Urinary bladder (tissue), 4 donors: Measurements from ENCODE around the gene SMARCAL1. TPM values are rescaled to one million over a fixed set of nuclear protein-coding genes. Genes with fewer than 3 reads are reported as not detected.
"Not testable (repeated sequence)": the region's sequence is repeated elsewhere in the genome, so short reads cannot be mapped to it uniquely, and the experiment has no call there.

Experiments used
- DNase-seq: peaks from one replicate; pipeline ENCODE4 v3.0.0-alpha.2; 2015; ENCODE audit errors: extremely low spot score
- H3K27ac ChIP-seq: one replicate; pipeline ENCODE4 v1.5.1; 2013; ENCODE audit warnings: low read depth, mild to moderate bottlenecking, moderate library complexity
- H3K36me3 ChIP-seq: one replicate; pipeline ENCODE4 v1.6.1; 2013; ENCODE audit warnings: mild to moderate bottlenecking, moderate library complexity; ENCODE audit not compliant: insufficient read depth
- H3K4me1 ChIP-seq: one replicate; pipeline ENCODE4 v1.6.1; 2013; ENCODE audit warnings: mild to moderate bottlenecking, moderate library complexity; ENCODE audit not compliant: insufficient read depth
- H3K4me3 ChIP-seq: one replicate; pipeline ENCODE4 v1.5.1; 2013; ENCODE audit warnings: low read depth, low read length
- WGBS: extraction: QIAGEN DNeasy Blood & Tissue Kit; methylation state at CpG from one replicate; pipeline ENCODE4 v1.1.7; 2013; 5-methylcytosine and 5-hydroxymethylcytosine counted together
- polyA plus RNA-seq: library from polyadenylated mRNA; stranded (reverse); fragments of 200-250 nt; gene quantifications from one replicate; pipeline ENCODE4 v1.2.3, GENCODE V29; 2013
- total RNA-seq: library from RNA; depleted of rRNA; stranded (reverse); fragments of >200 nt; gene quantifications from one replicate; pipeline ENCODE4 v1.2.3, GENCODE V29; 2014
- donor health status: healthy with polysubstance abuse.
- donor health status: healthy.

SMARCAL1 gene
- total and polyA plus RNA-seq, 2 donors = 11.1 to 18.9 TPM

DNA sequence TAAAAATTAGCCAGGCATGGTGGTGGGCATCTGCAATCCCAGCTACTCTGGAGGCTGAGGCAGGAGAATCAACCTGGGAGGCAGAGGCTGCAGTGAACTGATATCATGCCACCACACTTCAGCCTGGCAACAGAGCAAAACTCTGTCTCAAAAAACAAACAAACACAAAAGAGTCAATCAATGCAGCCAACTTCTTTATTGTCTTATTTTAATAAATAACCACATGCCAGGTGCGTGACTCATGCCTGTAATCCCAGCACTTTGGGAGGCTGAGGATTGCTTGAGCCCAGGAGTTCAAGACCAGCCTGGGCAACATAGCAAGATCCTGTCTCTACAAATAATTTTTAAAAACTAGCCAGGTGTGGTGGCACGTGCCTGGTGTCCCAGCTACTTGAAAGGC is 27.9 kb upstream of the SMARCAL1 start:
- WGBS = 81% methylated on average over 2 of the region's 2 CpGs
- DNase-seq, H3K4me1 ChIP-seq, H3K36me3 ChIP-seq, H3K4me3 ChIP-seq, H3K27ac ChIP-seq: not testable (repeated sequence)

- H3K36me3 ChIP-seq = no peaks in the 10 kb centered on the region
- H3K4me3 ChIP-seq = no peak overlapping the region
- WGBS = 56% methylated on average over 2 of the region's 2 CpGs
- DNase-seq = no peak
- H3K4me1 ChIP-seq = no peaks in the 10 kb centered on the region
- H3K27ac ChIP-seq = no peak overlapping the region
Observed at GRCh38 chr2:216385478-216385877, 26.8 kb upstream of the SMARCAL1 start.

GRCh38 chr2:216387262-216387661 is 25.0 kb upstream of the SMARCAL1 start:
- Histone ChIP-seq H3K4me3 (no peak overlapping the region), H3K4me1 (no peaks in the 10 kb centered on the region), H3K27ac (no peak overlapping the region), H3K36me3 (no peaks in the 10 kb centered on the region)
- WGBS = 96% methylated on average over 2 of the region's 2 CpGs
- no peak for DNase-seq

DNA sequence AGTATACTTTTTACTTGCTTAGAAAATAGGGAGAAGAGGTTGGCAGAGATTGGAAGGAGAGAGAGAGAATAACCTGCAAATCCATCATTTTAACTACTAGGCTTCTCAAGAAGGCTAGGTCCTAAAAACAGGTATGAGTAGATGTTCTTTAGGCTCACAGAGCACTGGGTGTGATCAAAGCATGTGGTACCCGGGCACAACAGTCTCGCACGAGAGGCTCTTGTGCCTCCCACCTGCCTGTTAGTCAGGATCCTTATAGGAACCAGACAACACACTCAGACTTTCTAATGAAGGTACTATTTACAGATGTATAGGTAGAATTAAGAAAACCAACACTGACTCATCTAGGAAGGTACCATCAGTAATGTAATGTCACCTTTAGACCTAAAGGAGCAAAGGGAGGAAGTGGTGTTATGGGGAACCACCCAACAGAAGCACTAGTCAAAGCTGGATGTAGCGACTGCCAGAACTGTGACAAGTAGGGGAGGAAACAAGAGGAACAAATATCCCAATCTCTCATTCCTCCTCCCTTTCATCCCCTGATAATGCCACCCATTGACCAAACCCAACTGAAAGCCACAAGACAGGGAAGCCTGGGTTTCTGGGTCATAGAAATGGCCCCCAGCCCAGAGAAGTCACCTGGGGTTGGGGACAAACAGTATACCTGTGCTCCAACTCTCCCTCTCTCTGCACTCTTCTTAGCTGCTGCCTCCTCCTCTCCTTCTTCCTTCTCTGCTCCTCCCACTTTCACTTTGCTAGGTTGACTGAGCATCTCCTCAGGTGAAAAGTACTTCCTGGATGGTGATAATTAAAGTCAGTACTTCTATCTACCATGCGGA is 24.0 kb upstream of the SMARCAL1 start:
- Histone ChIP-seq H3K4me1 (no peaks in the 10 kb centered on the region), H3K27ac (no peak overlapping the region), H3K36me3 (no peaks in the 10 kb centered on the region), H3K4me3 (no peak overlapping the region)
- DNase-seq = no peak
- 83% methylated on average over 5 of the region's 5 CpGs for WGBS

DNA sequence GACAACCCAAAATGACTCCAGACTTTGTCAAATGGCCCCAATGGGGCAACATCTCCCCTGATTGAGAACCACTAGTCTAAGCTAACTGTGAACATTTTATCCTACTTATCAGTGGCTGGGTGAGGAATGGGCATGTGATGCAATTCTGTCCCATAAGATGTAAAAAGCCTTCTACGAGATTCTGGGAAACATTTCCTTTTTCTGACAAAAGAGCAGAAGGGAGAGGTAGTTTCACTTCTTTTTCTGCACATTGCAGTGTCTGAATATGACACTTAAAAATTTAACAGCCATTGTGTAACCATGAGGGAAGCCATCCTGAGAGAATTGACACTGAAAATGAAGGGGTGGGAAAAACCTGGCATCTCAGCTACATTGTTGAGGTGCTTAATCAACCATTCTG is 22.7 kb upstream of the SMARCAL1 start:
- no peaks in the 10 kb centered on the region for H3K4me1 ChIP-seq
- no peaks in the 10 kb centered on the region for H3K36me3 ChIP-seq
- DNase-seq = no peak
- 58% methylated on average over 1 of the region's 1 CpG for WGBS
- H3K27ac ChIP-seq = no peak overlapping the region
- no peak overlapping the region for H3K4me3 ChIP-seq

GRCh38 chr2:216391401-216391800 is 20.9 kb upstream of the SMARCAL1 start:
- 84% methylated on average over 6 of the region's 6 CpGs for WGBS
- Histone ChIP-seq H3K36me3 (no peaks in the 10 kb centered on the region), H3K27ac (no peak overlapping the region), H3K4me3 (no peak overlapping the region), H3K4me1 (no peaks in the 10 kb centered on the region)
- DNase-seq = no peak

GRCh38 chr2:216392018-216392562 is 20.2 kb upstream of the SMARCAL1 start:
- no peaks in the 10 kb centered on the region for H3K36me3 ChIP-seq
- DNase-seq = no peak
- H3K4me3 ChIP-seq = no peak overlapping the region
- no peaks in the 10 kb centered on the region for H3K4me1 ChIP-seq
- WGBS = 83% methylated on average over 6 of the region's 6 CpGs
- H3K27ac ChIP-seq = no peak overlapping the region

- H3K4me1 ChIP-seq = no peaks in the 10 kb centered on the region
- WGBS = 75% methylated on average over 12 of the region's 12 CpGs
- H3K4me3 ChIP-seq = no peak overlapping the region
- no peak for DNase-seq
- no peak overlapping the region for H3K27ac ChIP-seq
- H3K36me3 ChIP-seq = no peaks in the 10 kb centered on the region
Observed at GRCh38 chr2:216392945-216393840, 19.1 kb upstream of the SMARCAL1 start.

DNA sequence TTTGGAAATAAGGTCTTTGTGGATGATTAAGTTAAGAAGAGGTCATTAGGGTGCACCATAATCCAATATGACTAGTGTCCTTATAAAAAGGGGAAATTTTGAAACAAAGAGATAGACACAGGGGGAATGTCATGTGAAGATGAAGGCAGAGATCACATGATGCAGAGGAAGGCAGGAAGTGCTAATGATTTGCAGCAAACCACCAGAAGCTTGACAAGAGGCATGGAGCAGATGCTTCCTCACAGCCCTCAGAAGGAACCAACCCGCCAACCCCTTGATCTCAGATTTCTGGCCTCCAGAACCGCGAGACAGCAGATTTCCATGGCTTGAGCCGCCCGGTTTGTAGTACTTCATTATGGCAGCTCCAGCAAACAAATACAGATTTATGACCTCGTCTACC is 17.4 kb upstream of the SMARCAL1 start:
- Histone ChIP-seq H3K4me1 (no peaks in the 10 kb centered on the region), H3K27ac (no peak overlapping the region), H3K4me3 (no peak overlapping the region), H3K36me3 (no peaks in the 10 kb centered on the region)
- no peak for DNase-seq
- WGBS = 73% methylated on average over 6 of the region's 6 CpGs

- Histone ChIP-seq H3K27ac (no peak overlapping the region), H3K4me1 (no peaks in the 10 kb centered on the region), H3K4me3 (no peak overlapping the region), H3K36me3 (no peaks in the 10 kb centered on the region)
- 65% methylated on average over 1 of the region's 1 CpG for WGBS
- DNase-seq = no peak
Observed at GRCh38 chr2:216399621-216400020, 12.7 kb upstream of the SMARCAL1 start.

DNA sequence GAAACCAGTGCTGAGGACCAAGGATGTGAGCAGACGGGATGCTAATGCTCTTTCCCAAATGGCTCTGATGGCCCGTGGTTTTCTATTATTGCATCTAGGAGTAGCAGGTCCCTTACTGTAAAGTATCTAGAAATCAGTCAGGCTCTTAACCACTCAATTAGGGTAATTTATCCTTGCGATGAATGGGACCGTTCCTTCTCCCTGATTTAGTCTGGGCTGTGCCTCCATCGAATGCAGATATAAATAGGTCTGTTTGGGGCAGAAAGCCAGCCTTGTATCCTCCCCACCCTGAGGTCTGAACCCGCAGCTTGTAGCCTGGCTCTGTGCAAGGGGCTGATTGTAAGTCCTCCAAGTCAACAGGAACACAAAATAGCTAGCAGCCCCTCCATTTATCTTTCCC is 9.5 kb upstream of the SMARCAL1 start:
- H3K4me3 ChIP-seq = no peak overlapping the region
- WGBS = 68% methylated on average over 6 of the region's 6 CpGs
- DNase-seq = no peak
- H3K4me1 ChIP-seq = no peaks in the 10 kb centered on the region
- H3K36me3 ChIP-seq = no peaks in the 10 kb centered on the region
- H3K27ac ChIP-seq = no peak overlapping the region

GRCh38 chr2:216404010-216404618 is 8.2 kb upstream of the SMARCAL1 start:
- no peaks in the 10 kb centered on the region for H3K4me1 ChIP-seq
- DNase-seq = no peak
- no peaks in the 10 kb centered on the region for H3K36me3 ChIP-seq
- 58% methylated on average over 5 of the region's 5 CpGs for WGBS
- no peak overlapping the region for H3K27ac ChIP-seq
- H3K4me3 ChIP-seq = no peak overlapping the region

DNA sequence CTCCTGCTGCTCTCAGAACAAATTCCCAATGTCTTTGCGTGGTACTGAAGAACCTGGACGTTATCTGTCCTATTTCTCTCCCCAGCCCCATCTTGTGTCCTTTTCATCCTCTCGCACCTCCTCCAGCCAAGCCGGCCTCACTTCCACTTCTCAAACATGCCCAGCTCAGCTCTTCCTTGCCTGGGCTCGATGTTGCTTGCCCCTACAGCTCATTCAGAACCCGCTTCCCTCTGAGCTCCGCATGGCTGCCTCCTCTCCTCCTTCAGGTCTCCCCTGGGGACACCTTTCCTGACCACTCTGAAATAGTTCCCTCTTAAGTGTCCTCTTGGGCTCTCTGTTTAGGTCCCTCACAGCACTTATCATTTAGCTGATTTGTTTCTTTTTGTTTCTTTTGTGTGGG is 6.7 kb upstream of the SMARCAL1 start:
- H3K4me3 ChIP-seq = no peak overlapping the region
- H3K4me1 ChIP-seq = no peaks in the 10 kb centered on the region
- no peak overlapping the region for H3K27ac ChIP-seq
- no peaks in the 10 kb centered on the region for H3K36me3 ChIP-seq
- 74% methylated on average over 7 of the region's 7 CpGs for WGBS
- no peak for DNase-seq
